PC-9 (cell line): Measurements from ENCODE around the gene CTSW. TPM values are rescaled to one million over a fixed set of nuclear protein-coding genes. Genes with fewer than 3 reads are reported as not detected.

Source experiments
- BruUV-seq: library from RNA; stranded (reverse); fragments of 400-500 nt; replicated peaks from 2 replicates; lab custom pipeline; 2021; lab: Mats Ljungman, UMichigan
- CTCF ChIA-PET: fragments of 300-600 bp; sonication (Branson Sonifier 250); formaldehyde crosslinking; loops from one replicate; lab custom pipeline; 2022; ENCODE audit warnings: antibody characterized with exemption; lab: Charles Lee
- POLR2A ChIA-PET: fragments of 300-600 bp; sonication (Branson Sonifier 250); formaldehyde crosslinking; loops from one replicate; lab custom pipeline; 2022; ENCODE audit warnings: antibody characterized with exemption; ENCODE audit not compliant: unreplicated experiment; lab: Charles Lee
- DNase-seq, 2 experiments: peaks; one replicate each; pipeline versions ENCODE4 v3.0.0 to v3.0.0-alpha.2; 2015 to 2022; ENCODE audit warnings: mixed read lengths in 1 of 2
- H2AFZ ChIP-seq: fragments of 200-600 bp; sonication (generic); 2 replicates; pipeline ENCODE4 v1.8.1; 2017; ENCODE audit warnings: antibody characterized with exemption
- H3F3A ChIP-seq: fragments of 200-600 bp; sonication (generic); 2 replicates; pipeline ENCODE4 v1.8.1; 2017; ENCODE audit warnings: antibody characterized with exemption, mild to moderate bottlenecking, low read depth; ENCODE audit not compliant: insufficient read depth
- H3K27ac ChIP-seq: fragments of 200-600 bp; sonication (generic); 2 replicates; pipeline ENCODE4 v1.6.1; 2016; ENCODE audit warnings: mixed run types
- H3K27me3 ChIP-seq: fragments of 200-600 bp; sonication (generic); 2 replicates; pipeline ENCODE4 v1.6.1; 2016; ENCODE audit warnings: low read depth, mixed run types; ENCODE audit not compliant: insufficient read depth
- H3K36me3 ChIP-seq: fragments of 200-600 bp; sonication (generic); 2 replicates; pipeline ENCODE4 v1.6.1; 2016; ENCODE audit warnings: low read depth, mixed run types
- H3K4me1 ChIP-seq: fragments of 200-600 bp; sonication (generic); replicated peaks from 2 replicates; pipeline ENCODE4 v1.6.1; 2016; ENCODE audit warnings: mixed run types; ENCODE audit not compliant: insufficient read depth
- H3K4me2 ChIP-seq: fragments of 200-600 bp; sonication (generic); 2 replicates; pipeline ENCODE4 v1.6.1; 2017; ENCODE audit warnings: mixed run types
- H3K4me3 ChIP-seq: fragments of 200-600 bp; sonication (generic); 2 replicates; pipeline ENCODE4 v1.6.1; 2016; ENCODE audit warnings: mixed run types
- H3K79me2 ChIP-seq: fragments of 200-600 bp; sonication (generic); 2 replicates; pipeline ENCODE4 v1.6.1; 2017; ENCODE audit warnings: low read depth, mixed run types
- H3K9me2 ChIP-seq: fragments of 200-600 bp; sonication (generic); 2 replicates; pipeline ENCODE4 v1.8.1; 2017; ENCODE audit warnings: mild to moderate bottlenecking; ENCODE audit not compliant: insufficient read depth
- H3K9me3 ChIP-seq: fragments of 200-600 bp; sonication (generic); 2 replicates; pipeline ENCODE4 v1.8.1; 2016; ENCODE audit warnings: low read depth; ENCODE audit not compliant: insufficient read depth
- H4K20me1 ChIP-seq: fragments of 200-600 bp; sonication (generic); 2 replicates; pipeline ENCODE4 v1.8.1; 2017; ENCODE audit not compliant: insufficient read depth
- CTCF ChIP-seq: fragments of 200-600 bp; sonication (generic); conservative IDR thresholded peaks from 2 replicates; pipeline ENCODE4 v1.6.1; 2017; ENCODE audit warnings: mixed run types, antibody characterized with exemption, mild to moderate bottlenecking, moderate library complexity
- EZH2 ChIP-seq: fragments of 200-600 bp; sonication (generic); IDR thresholded peaks from 2 replicates; pipeline ENCODE4 v1.8.0; 2017; ENCODE audit warnings: antibody characterized with exemption, low read depth
- intact Hi-C: fragments of 100-400 bp; cut with micrococcal nuclease; formaldehyde crosslinking; loops from one replicate; pipeline ENCODE4 v1.10.0; 2022; ENCODE audit not compliant: unreplicated experiment
- total RNA-seq: library from RNA; stranded (reverse); gene quantifications from 2 replicates; pipeline ENCODE4 v1.2.3, GENCODE V29; 2021

Gene CTSW
- total RNA-seq, 1 experiment from 2014 or later = not detected

DNA sequence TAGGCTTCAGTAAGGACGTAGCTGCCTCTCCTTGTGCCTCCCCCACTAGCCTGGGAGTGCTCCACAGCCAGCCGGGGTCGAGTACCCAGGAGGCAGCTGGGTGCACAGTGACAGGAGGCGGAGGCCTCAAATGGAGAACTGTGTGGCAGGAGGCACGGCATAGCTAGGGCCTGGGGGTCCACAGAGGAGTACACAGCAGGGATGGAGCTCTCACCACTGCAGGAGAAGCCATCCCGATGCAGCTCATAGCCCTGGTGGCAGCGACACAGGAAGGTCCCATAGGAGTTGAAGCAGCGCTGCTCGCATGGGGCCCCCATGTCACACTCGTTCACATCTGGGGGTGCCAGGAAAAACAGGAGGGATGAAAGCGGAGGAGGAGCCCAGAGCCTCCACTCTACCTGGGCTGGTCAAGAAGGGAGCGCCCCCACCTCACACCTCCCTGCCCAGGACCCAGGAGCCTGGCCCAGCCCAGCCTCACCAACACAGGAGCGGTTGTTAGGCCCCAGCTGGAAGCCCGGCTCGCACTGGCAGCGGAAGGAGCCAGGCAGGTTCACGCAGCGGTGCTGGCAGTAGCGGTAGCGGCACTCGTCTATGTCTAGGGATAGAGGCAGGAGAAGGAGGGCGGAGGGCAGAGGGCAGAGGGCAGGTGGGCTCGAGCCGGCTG lies 9.9 kb upstream of the CTSW start:
- BruUV-seq = no TSS peak
- H2AFZ ChIP-seq = no peak overlapping the region
- no peaks in the 10 kb centered on the region for H4K20me1 ChIP-seq

GRCh38 chr11:65870307-65870658 lies 9.4 kb upstream of the CTSW start:
- peaks cover under 1% of the 10 kb centered on the region; the same call in 1 of the 2 replicates for H3K36me3 ChIP-seq
- DNase-seq = no peak
- no peaks in the 10 kb centered on the region for H4K20me1 ChIP-seq
- H2AFZ ChIP-seq = no peak overlapping the region
- no peaks in the 10 kb centered on the region for H3K79me2 ChIP-seq
- POLR2A ChIA-PET = no interaction called here
- no peaks in the 10 kb centered on the region for H3K9me2 ChIP-seq
- no peak overlapping the region for H3K4me3 ChIP-seq
- H3K4me1 ChIP-seq = peaks cover 4% of the 10 kb centered on the region; the same call in 1 of the 2 replicates
- no TSS peak for BruUV-seq
- peaks cover 38% of the 10 kb centered on the region for H3F3A ChIP-seq
- H3K27me3 ChIP-seq = no peaks in the 10 kb centered on the region
- no peak overlapping the region for H3K27ac ChIP-seq
- H3K4me2 ChIP-seq = no peak overlapping the region
- CTCF ChIA-PET = no interaction called here
- intact Hi-C loops = no loop called here
- TF ChIP-seq CTCF = no peak
- no peak for TF ChIP-seq EZH2
- no peaks in the 10 kb centered on the region for H3K9me3 ChIP-seq

More for the DNA sequence above, 9.9 kb upstream of the CTSW start:
- intact Hi-C loops = no loop called here
- CTCF ChIA-PET = no interaction called here
- Histone ChIP-seq H3K9me2 (no peaks in the 10 kb centered on the region), H3K4me1 (peaks cover 4% of the 10 kb centered on the region; the same call in 1 of the 2 replicates), H3K4me2 (no peak overlapping the region), H3K27ac (no peak overlapping the region), H3K4me3 (no peak overlapping the region), H3F3A (peaks cover 38% of the 10 kb centered on the region), H3K9me3 (no peaks in the 10 kb centered on the region), H3K36me3 (peaks cover 6% of the 10 kb centered on the region; the same call in 1 of the 2 replicates), H3K79me2 (no peaks in the 10 kb centered on the region), H3K27me3 (no peaks in the 10 kb centered on the region)
- POLR2A ChIA-PET = interaction anchor here (0.6 to 0.7 kb wide), 2 partner anchors 11 to 211 kb away, joined by 3 to 5 read pairs; no protein-coding TSS in a partner anchor
- TF ChIP-seq CTCF = no peak
- no peak for TF ChIP-seq EZH2
- no peak for DNase-seq

DNA sequence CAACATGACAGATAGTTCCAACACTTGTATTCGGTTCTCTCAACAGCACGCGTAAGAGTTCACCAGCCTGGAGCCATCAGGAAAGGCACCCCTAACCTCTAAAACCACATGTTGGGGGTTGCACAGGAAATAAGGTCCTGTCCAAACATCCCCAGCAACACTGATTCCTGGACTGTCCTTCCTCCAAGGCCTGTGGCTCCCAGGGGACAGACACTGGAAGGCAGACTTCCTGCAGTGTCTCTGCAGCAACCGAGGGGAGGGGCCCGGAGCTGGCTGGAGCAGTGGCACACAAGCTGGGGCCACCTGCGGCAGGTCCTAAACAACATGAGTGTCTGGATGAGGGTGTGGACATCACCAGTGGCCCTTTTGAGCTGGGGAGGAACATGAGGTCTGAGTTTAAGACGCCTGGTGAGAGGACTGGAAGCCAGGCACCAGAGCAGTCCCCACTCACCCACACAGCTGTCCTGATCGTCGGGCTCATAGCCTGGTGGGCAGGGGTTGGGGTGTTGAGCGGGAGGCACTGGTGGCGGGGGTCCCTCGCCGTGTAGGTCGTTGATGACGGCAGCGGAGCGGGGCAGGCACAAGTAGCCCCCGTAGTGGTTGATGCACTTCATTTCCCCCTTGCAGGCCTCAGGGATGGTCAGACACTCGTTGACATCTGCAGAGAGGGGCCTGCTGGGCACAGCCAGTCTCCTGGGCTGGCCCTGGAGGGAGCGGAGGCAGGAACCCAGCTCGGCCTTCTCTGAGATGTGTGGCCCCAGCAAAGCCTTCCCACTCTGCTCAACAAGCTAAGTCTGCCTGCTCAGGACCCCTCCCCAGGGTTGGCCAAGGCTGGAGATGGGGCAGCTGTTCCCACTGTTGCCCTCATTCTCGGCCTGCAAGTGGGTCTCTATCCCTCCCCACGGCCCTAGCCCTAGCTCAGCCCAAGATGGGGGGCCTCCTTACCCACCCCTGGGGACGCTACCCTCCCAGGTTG lies 8.6 kb upstream of the CTSW start:
- Histone ChIP-seq H3K9me2 (no peaks in the 10 kb centered on the region), H3F3A (peaks cover 35% of the 10 kb centered on the region), H4K20me1 (no peaks in the 10 kb centered on the region), H3K36me3 (no peaks in the 10 kb centered on the region), H2AFZ (no peak overlapping the region), H3K4me3 (no peak overlapping the region), H3K4me2 (no peak overlapping the region), H3K27me3 (no peaks in the 10 kb centered on the region), H3K79me2 (no peaks in the 10 kb centered on the region), H3K27ac (no peak overlapping the region), H3K4me1 (peaks cover 4% of the 10 kb centered on the region; the same call in 1 of the 2 replicates), H3K9me3 (no peaks in the 10 kb centered on the region)
- CTCF ChIA-PET = interaction anchor here (1.1 kb wide), 1 partner anchor 18 kb away, joined by 4 read pairs; no protein-coding TSS in a partner anchor
- BruUV-seq = no TSS peak
- TF ChIP-seq CTCF (no peak), EZH2 (no peak)
- POLR2A ChIA-PET = interaction anchor here (0.5 to 1.1 kb wide), 5 partner anchors 10 to 464 kb away, joined by 3 to 6 read pairs (median 4); partner anchors contain the start of gene FIBP
- intact Hi-C loops = no loop called here
- no peak for DNase-seq
